Measurements from ENCODE around the gene ZBTB46. TPM values are rescaled to one million over a fixed set of nuclear protein-coding genes. Genes with fewer than 3 reads are reported as not detected.

ZBTB46 gene
- total RNA-seq, 1 experiment from 2014 or later: 9.5 TPM

GRCh38 chr20:63847237-63848002 is 16.4 kb upstream of the ZBTB46 start:
- no peak overlapping the region for H3K4me3 ChIP-seq (ENCODE audit: low read depth, low read length)
- no TSS peak for BruUV-seq (replicated peaks)
- H3K36me3 ChIP-seq (ENCODE audit: control insufficient read depth, insufficient read depth, low read length): no peaks in the 10 kb centered on the region
- Mint-ChIP-seq H3K4me1 (ENCODE audit: low read depth, unreplicated experiment) (no peaks in the 10 kb centered on the region), H3K27me3 (ENCODE audit: insufficient read depth, unreplicated experiment) (no peaks in the 10 kb centered on the region), H3K4me3 (ENCODE audit: unreplicated experiment) (no peak overlapping the region), H3K27ac (ENCODE audit: unreplicated experiment) (no peak overlapping the region), H3K9me3 (ENCODE audit: unreplicated experiment) (no peaks in the 10 kb centered on the region), H3K36me3 (ENCODE audit: insufficient read depth, unreplicated experiment) (peaks cover 10% of the 10 kb centered on the region)
- TF ChIP-seq, protein P1, sequence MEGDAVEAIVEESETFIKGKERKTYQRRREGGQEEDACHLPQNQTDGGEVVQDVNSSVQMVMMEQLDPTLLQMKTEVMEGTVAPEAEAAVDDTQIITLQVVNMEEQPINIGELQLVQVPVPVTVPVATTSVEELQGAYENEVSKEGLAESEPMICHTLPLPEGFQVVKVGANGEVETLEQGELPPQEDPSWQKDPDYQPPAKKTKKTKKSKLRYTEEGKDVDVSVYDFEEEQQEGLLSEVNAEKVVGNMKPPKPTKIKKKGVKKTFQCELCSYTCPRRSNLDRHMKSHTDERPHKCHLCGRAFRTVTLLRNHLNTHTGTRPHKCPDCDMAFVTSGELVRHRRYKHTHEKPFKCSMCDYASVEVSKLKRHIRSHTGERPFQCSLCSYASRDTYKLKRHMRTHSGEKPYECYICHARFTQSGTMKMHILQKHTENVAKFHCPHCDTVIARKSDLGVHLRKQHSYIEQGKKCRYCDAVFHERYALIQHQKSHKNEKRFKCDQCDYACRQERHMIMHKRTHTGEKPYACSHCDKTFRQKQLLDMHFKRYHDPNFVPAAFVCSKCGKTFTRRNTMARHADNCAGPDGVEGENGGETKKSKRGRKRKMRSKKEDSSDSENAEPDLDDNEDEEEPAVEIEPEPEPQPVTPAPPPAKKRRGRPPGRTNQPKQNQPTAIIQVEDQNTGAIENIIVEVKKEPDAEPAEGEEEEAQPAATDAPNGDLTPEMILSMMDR (IDR thresholded peaks at IDR 0.05; ENCODE audit: insufficient read depth in 1 of 2, low read depth in 1 of 2, low read length in 1 of 2, severe bottlenecking in 1 of 2, unreplicated experiment in 1 of 2): no peak
- ChIA-PET POLR2A (interaction anchor here (1.3 kb wide), 1 partner anchor 18 kb away, joined by 4 read pairs; the partner anchor contains the start of gene TPD52L2), CTCF (interaction anchor here (0.8 to 1.0 kb wide), 2 partner anchors 18 to 61 kb away, joined by 5 read pairs; partner anchors contain the start of gene TPD52L2)
- no peaks in the 10 kb centered on the region for H3K9me3 ChIP-seq
- H3K27me3 ChIP-seq (replicated peaks; ENCODE audit: control insufficient read depth, insufficient read depth, low read length): no peaks in the 10 kb centered on the region
- intact Hi-C loops (cut with micrococcal nuclease; ENCODE audit: unreplicated experiment): no loop called here
- H3K4me1 ChIP-seq: peaks cover 27% of the 10 kb centered on the region
- DNase-seq: peak in 1 of 2 experiments; percentile 57

DNA sequence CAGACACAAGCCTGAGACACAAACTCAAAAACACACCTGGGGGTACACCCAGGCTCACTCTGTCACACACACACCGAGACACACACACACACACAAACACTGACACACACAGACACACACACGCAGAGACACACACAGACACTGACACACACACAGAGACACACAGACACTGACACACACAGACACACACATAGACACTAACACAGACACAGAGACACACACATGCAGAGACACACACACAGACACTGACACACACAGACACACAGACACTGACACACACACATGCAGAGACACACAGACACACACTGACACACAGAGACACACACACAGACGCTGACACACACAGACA is 15.8 kb upstream of the ZBTB46 start:
- peaks cover 27% of the 10 kb centered on the region for H3K4me1 ChIP-seq
- Mint-ChIP-seq H3K4me3 (ENCODE audit: unreplicated experiment) (no peak overlapping the region), H3K36me3 (ENCODE audit: insufficient read depth, unreplicated experiment) (peaks cover 6% of the 10 kb centered on the region), H3K4me1 (ENCODE audit: low read depth, unreplicated experiment) (no peaks in the 10 kb centered on the region), H3K27ac (ENCODE audit: unreplicated experiment) (no peak overlapping the region), H3K27me3 (ENCODE audit: insufficient read depth, unreplicated experiment) (peaks cover 3% of the 10 kb centered on the region), H3K9me3 (ENCODE audit: unreplicated experiment) (no peaks in the 10 kb centered on the region)
- H3K4me3 ChIP-seq (ENCODE audit: low read depth, low read length): no peak overlapping the region
- POLR2A ChIA-PET: no interaction called here
- no TSS peak for BruUV-seq (replicated peaks)
- intact Hi-C loops (cut with micrococcal nuclease; ENCODE audit: unreplicated experiment): no loop called here
- TF ChIP-seq, protein P1 (IDR thresholded peaks at IDR 0.05; ENCODE audit: insufficient read depth in 1 of 2, low read depth in 1 of 2, low read length in 1 of 2, severe bottlenecking in 1 of 2, unreplicated experiment in 1 of 2): no peak
- CTCF ChIA-PET: interaction anchor here (1.6 kb wide), 1 partner anchor 17 kb away, joined by 12 read pairs; no protein-coding TSS in a partner anchor
- no peak for DNase-seq
- no peaks in the 10 kb centered on the region for H3K9me3 ChIP-seq
- no peaks in the 10 kb centered on the region for H3K27me3 ChIP-seq (replicated peaks; ENCODE audit: control insufficient read depth, insufficient read depth, low read length)
- H3K36me3 ChIP-seq (ENCODE audit: control insufficient read depth, insufficient read depth, low read length): no peaks in the 10 kb centered on the region

DNA sequence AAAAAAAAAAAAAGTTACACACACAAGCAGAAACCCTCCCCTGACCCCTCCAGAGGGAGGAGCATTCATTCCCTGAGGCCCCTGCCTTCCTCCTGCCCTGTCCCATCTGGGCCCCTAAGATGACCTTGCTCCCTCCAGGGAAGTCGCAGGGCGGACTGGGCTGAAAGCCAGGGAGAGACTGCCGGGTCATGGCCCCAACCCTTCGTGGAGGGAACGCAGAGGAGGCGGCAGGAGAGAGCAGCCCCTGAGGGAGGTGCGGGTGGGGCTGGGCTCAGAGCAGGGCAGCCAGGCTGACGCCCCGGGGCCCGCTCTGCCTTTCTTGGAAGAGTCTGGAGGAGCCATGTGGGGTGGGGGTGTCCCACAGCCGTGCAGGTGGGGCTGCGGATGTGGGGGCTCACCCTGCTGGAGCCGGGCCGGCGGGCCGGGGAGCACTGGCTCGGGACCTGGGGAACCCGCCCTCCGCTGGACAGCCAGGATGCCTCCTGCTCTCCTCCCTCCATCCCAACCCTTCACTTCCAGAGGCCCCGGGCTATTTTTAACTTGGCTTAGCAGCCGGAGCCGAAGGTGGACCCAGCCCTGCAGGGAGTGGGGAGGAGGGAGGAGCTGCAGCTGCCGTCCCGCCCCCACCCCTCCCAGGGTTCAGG is 15.2 kb upstream of the ZBTB46 start:
- no peaks in the 10 kb centered on the region for H3K4me1 Mint-ChIP-seq (ENCODE audit: low read depth, unreplicated experiment)
- no peaks in the 10 kb centered on the region for H3K9me3 Mint-ChIP-seq (ENCODE audit: unreplicated experiment)
- peaks cover 27% of the 10 kb centered on the region for H3K4me1 ChIP-seq
- H3K27me3 ChIP-seq (replicated peaks; ENCODE audit: control insufficient read depth, insufficient read depth, low read length): no peaks in the 10 kb centered on the region
- ChIA-PET POLR2A (no interaction called here), CTCF (interaction anchor here (1.6 kb wide), 1 partner anchor 18 kb away, joined by 12 read pairs; no protein-coding TSS in a partner anchor)
- peak overlapping the region; percentile 15; the same call in 1 of the 2 replicates for H3K4me3 ChIP-seq (ENCODE audit: low read depth, low read length)
- H3K36me3 Mint-ChIP-seq (ENCODE audit: insufficient read depth, unreplicated experiment): peaks cover 6% of the 10 kb centered on the region
- H3K27ac Mint-ChIP-seq (ENCODE audit: unreplicated experiment): peak overlapping the region; percentile 19
- DNase-seq: peak; percentile 78 to 92
- no TSS peak for BruUV-seq (replicated peaks)
- TF ChIP-seq, protein P1 (IDR thresholded peaks at IDR 0.05; ENCODE audit: insufficient read depth in 1 of 2, low read depth in 1 of 2, low read length in 1 of 2, severe bottlenecking in 1 of 2, unreplicated experiment in 1 of 2): no peak
- H3K27me3 Mint-ChIP-seq (ENCODE audit: insufficient read depth, unreplicated experiment): peaks cover 3% of the 10 kb centered on the region
- H3K36me3 ChIP-seq (ENCODE audit: control insufficient read depth, insufficient read depth, low read length): no peaks in the 10 kb centered on the region
- intact Hi-C loops (cut with micrococcal nuclease; ENCODE audit: unreplicated experiment): no loop called here
- H3K4me3 Mint-ChIP-seq (ENCODE audit: unreplicated experiment): peak overlapping the region; percentile 37
- H3K9me3 ChIP-seq: no peaks in the 10 kb centered on the region

Measured in Caco-2 (cell line).